IMR-90 (cell line): Measurements from ENCODE around the gene MAGEA3. TPM values are rescaled to one million over a fixed set of nuclear protein-coding genes. Genes with fewer than 3 reads are reported as not detected.
"Not testable (repeated sequence)": the region's sequence is repeated elsewhere in the genome, so short reads cannot be mapped to it uniquely, and the experiment has no call there.

Experiments used
- ATAC-seq: fragments of 200-7000 bp; cut with Tn5 transposase; 2 replicates; pipeline ENCODE4 v1.9.1; 2020; ENCODE audit warnings: low read depth, mild to moderate bottlenecking, moderate library complexity
- BruUV-seq: library from RNA; stranded (reverse); fragments of 400-500 nt; replicated peaks from 2 replicates; lab custom pipeline; 2021; lab: Mats Ljungman, UMichigan
- CTCF ChIA-PET: fragments of 300-600 bp; formaldehyde crosslinking; extraction: SDS; loops from one replicate; lab custom pipeline; 2021; ENCODE audit warnings: antibody characterized with exemption; lab: Yijun Ruan, JAX
- POLR2A ChIA-PET: fragments of 300-600 bp; sonication (Branson Sonifier 250); formaldehyde crosslinking; loops from one replicate; lab custom pipeline; 2022; ENCODE audit warnings: antibody characterized with exemption; ENCODE audit not compliant: unreplicated experiment; lab: Charles Lee
- DNase-seq: peaks from one replicate; pipeline ENCODE4 v3.0.0; 2013
- H2AFZ ChIP-seq: replicated peaks from 2 replicates; pipeline ENCODE3; 2013; ENCODE audit warnings: low read length, mild to moderate bottlenecking; ENCODE audit not compliant: poor library complexity
- H2AK5ac ChIP-seq: 2 replicates; pipeline ENCODE4 v1.6.1; 2013; ENCODE audit warnings: low read depth, low read length, inconsistent platforms
- H2AK9ac ChIP-seq: replicated peaks from 2 replicates; pipeline ENCODE3; 2013; ENCODE audit warnings: mild to moderate bottlenecking, low read depth, low read length, moderate library complexity; ENCODE audit not compliant: poor library complexity
- H2BK120ac ChIP-seq: 2 replicates; pipeline ENCODE4 v1.6.1; 2013; ENCODE audit warnings: low read depth, low read length, inconsistent platforms
- H2BK15ac ChIP-seq: 3 replicates; pipeline ENCODE4 v1.6.1; 2013; ENCODE audit warnings: low read depth, low read length, inconsistent platforms
- H2BK20ac ChIP-seq: 2 replicates; pipeline ENCODE4 v1.6.1; 2013; ENCODE audit warnings: low read depth, mild to moderate bottlenecking, inconsistent platforms, low read length, moderate library complexity
- H2BK5ac ChIP-seq: 2 replicates; pipeline ENCODE4 v1.6.1; 2013; ENCODE audit warnings: mild to moderate bottlenecking, low read depth, low read length, inconsistent platforms; ENCODE audit not compliant: poor library complexity, severe bottlenecking
- H3K14ac ChIP-seq: replicated peaks from 2 replicates; pipeline ENCODE4 v1.6.1; 2013; ENCODE audit warnings: low read depth, low read length, inconsistent platforms
- H3K18ac ChIP-seq: 2 replicates; pipeline ENCODE4 v1.6.1; 2013; ENCODE audit warnings: low read depth, low read length, control low read depth
- H3K23ac ChIP-seq: 2 replicates; pipeline ENCODE4 v1.6.1; 2013; ENCODE audit warnings: low read depth, low read length, inconsistent platforms
- H3K27ac ChIP-seq: 2 replicates; pipeline ENCODE4 v1.5.1; 2013; ENCODE audit warnings: mild to moderate bottlenecking, control low read depth, low read length; ENCODE audit not compliant: insufficient read depth
- H3K27me3 ChIP-seq: 2 replicates; pipeline ENCODE4 v1.6.1; 2013; ENCODE audit warnings: low read length; ENCODE audit not compliant: control insufficient read depth, insufficient read depth
- H3K36me3 ChIP-seq: 2 replicates; pipeline ENCODE4 v1.6.1; 2013; ENCODE audit warnings: low read length, mixed read lengths; ENCODE audit not compliant: control insufficient read depth, insufficient read depth
- H3K4ac ChIP-seq: 2 replicates; pipeline ENCODE4 v1.6.1; 2013; ENCODE audit warnings: low read depth, low read length, inconsistent platforms
- H3K4me1 ChIP-seq: 2 replicates; pipeline ENCODE4 v1.6.1; 2013; ENCODE audit warnings: low read length, mixed read lengths; ENCODE audit not compliant: control insufficient read depth, insufficient read depth
- H3K4me2 ChIP-seq: 2 replicates; pipeline ENCODE4 v1.6.1; 2013; ENCODE audit warnings: low read depth, mild to moderate bottlenecking, control low read depth, low read length, moderate library complexity
- H3K4me3 ChIP-seq: 2 replicates; pipeline ENCODE4 v1.5.1; 2013; ENCODE audit warnings: low read depth, mild to moderate bottlenecking, control low read depth, low read length, moderate library complexity; ENCODE audit not compliant: insufficient read depth
- H3K56ac ChIP-seq: 2 replicates; pipeline ENCODE4 v1.6.1; 2013; ENCODE audit warnings: low read length, inconsistent platforms; ENCODE audit not compliant: insufficient read depth; ENCODE audit errors: extremely low read depth
- H3K79me1 ChIP-seq, 2 experiments: 2 replicates each; pipeline ENCODE4 v1.6.1; 2013; ENCODE audit warnings: low read length in 2 of 2, inconsistent platforms in 1 of 2, low read depth in 1 of 2
- H3K9ac ChIP-seq: 2 replicates; pipeline ENCODE4 v1.6.1; 2013; ENCODE audit warnings: low read depth, low read length, control low read depth
- H3K9me1 ChIP-seq: 2 replicates; pipeline ENCODE4 v1.6.1; 2013; ENCODE audit warnings: low read length, inconsistent platforms; ENCODE audit not compliant: insufficient read depth
- H3K9me3 ChIP-seq: 2 replicates; pipeline ENCODE4 v1.6.1; 2013; ENCODE audit warnings: low read length; ENCODE audit not compliant: control insufficient read depth, insufficient read depth
- H4K20me1 ChIP-seq: 2 replicates; pipeline ENCODE4 v1.6.1; 2013; ENCODE audit warnings: low read length, inconsistent platforms; ENCODE audit not compliant: insufficient read depth
- H4K5ac ChIP-seq: 2 replicates; pipeline ENCODE4 v1.6.1; 2013; ENCODE audit warnings: mild to moderate bottlenecking, low read depth, low read length, control low read depth
- H4K8ac ChIP-seq, 2 experiments: 2 replicates each; pipeline ENCODE4 v1.6.1; 2013; ENCODE audit warnings: low read depth in 2 of 2, low read length in 2 of 2, control low read depth in 1 of 2, inconsistent platforms in 1 of 2
- H4K91ac ChIP-seq: 2 replicates; pipeline ENCODE4 v1.6.1; 2013; ENCODE audit warnings: low read depth, low read length, inconsistent platforms; ENCODE audit not compliant: insufficient read depth
- WGBS, 2 experiments: methylation state at CpG; one replicate each; pipeline versions ENCODE4 v1.1.5 to v1.1.7; 2013; ENCODE audit warnings: missing lambda C conversion rate in 2 of 2; ENCODE audit not compliant: insufficient read length in 1 of 2; ENCODE audit errors: extremely low coverage in 2 of 2; 5-methylcytosine and 5-hydroxymethylcytosine counted together
- dilution Hi-C: fragments of 300-500 bp; cut with HindIII; formaldehyde crosslinking; loops from one replicate; pipeline ENCODE4 v1.14.3; 2018; ENCODE audit warnings: low sequenced_read_pairs; ENCODE audit not compliant: unreplicated experiment
- in situ Hi-C: fragments of 300-500 bp; cut with MboI; formaldehyde crosslinking; loops from 3 replicates; pipeline ENCODE4 v1.14.3; 2019; ENCODE audit warnings: low sequenced_read_pairs, inconsistent platforms, mixed read lengths
- intact Hi-C: fragments of 100-400 bp; cut with micrococcal nuclease; formaldehyde crosslinking; loops from 2 replicates; pipeline ENCODE4 v1.10.0; 2022
- polyA plus RNA-seq, 3 experiments: library from polyadenylated mRNA; depleted of rRNA; stranded (reverse); fragments of >200 nt; gene quantifications; 2 replicates each; pipeline ENCODE4 v1.2.3, GENCODE V29; 2012; ENCODE audit warnings: low replicate concordance in 1 of 3
- total RNA-seq: library from RNA; depleted of rRNA; stranded (reverse); fragments of >200 nt; gene quantifications from 2 replicates; pipeline ENCODE4 v1.2.3, GENCODE V29; 2012

MAGEA3 gene
- total and polyA plus RNA-seq, 2 of the 4 experiments (the other 2 are of a cell fraction), result not detected

DNA sequence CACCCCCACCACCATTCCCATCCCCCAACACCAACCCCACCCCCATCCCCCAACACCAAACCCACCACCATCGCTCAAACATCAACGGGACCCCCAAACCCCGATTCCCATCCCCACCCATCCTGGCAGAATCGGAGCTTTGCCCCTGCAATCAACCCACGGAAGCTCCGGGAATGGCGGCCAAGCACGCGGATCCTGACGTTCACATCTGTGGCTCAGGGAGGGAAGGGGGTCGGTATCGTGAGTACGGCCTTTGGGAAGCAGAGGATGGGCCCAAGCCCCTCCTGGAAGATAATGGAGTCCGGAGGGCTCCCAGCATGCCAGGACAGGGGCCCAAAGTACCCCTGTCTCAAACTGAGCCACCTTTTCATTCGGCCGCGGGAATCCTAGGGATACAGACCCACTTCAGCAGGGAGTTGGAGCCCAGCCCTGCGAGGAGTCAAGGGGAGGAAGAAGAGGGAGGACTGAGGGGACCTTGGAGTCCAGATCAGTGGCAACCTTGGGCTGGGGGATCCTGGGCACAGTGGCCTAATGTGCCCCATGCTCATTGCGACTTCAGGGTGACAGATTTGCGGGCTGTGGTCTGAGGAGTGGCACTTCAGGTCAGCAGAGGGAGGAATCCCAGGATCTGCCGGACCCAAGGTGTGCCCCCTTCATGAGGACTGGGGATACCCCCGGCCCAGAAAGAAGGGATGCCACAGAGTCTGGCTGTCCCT is 35.7 kb downstream of the MAGEA3 start:
- H3K27me3 ChIP-seq, H3K4me3 ChIP-seq, H3K9ac ChIP-seq, H3K56ac ChIP-seq, H4K20me1 ChIP-seq, H2BK15ac ChIP-seq, in situ Hi-C loops, POLR2A ChIA-PET, H2BK120ac ChIP-seq, DNase-seq, CTCF ChIA-PET, H2AK9ac ChIP-seq, H3K27ac ChIP-seq, H3K23ac ChIP-seq, H3K79me1 ChIP-seq, H3K9me1 ChIP-seq, ATAC-seq, H3K36me3 ChIP-seq, intact Hi-C loops, H4K5ac ChIP-seq, H3K9me3 ChIP-seq, H2AK5ac ChIP-seq, BruUV-seq, H3K4me1 ChIP-seq, H2BK20ac ChIP-seq, H2BK5ac ChIP-seq, H3K4me2 ChIP-seq, H3K4ac ChIP-seq, H3K14ac ChIP-seq, H3K18ac ChIP-seq, H4K8ac ChIP-seq, H2AFZ ChIP-seq, dilution Hi-C loops, H4K91ac ChIP-seq: not testable (repeated sequence)
- WGBS, 2 experiments, result 71% methylated on average over 7 of the region's 22 CpGs; no CpG with 5 or more reads in 1 of the 2 experiments
